B cell (primary cell): ENCODE results near the gene STRIP1.

ENCODE experiments used
- CTCF ChIP-seq: fragments of 200-600 bp; IDR thresholded peaks from one replicate; pipeline ENCODE4 v1.8.0; 2022; ENCODE audit warnings: antibody characterized with exemption, mild to moderate bottlenecking
- EZH2 ChIP-seq: IDR thresholded peaks from 2 replicates; pipeline ENCODE4 v1.6.1; 2012; ENCODE audit warnings: borderline replicate concordance, low read depth, mild to moderate bottlenecking, moderate library complexity, low read length; ENCODE audit not compliant: insufficient read depth, poor library complexity, severe bottlenecking

- TF ChIP-seq CTCF (no peak), EZH2 (no peak)
Observed at GRCh38 chr1:110034040-110034450, 379 bp upstream of the STRIP1 start.
